HG03521 (cell line): Measurements from ENCODE around the gene ZNRF3.
"Not testable (repeated sequence)": the region's sequence is repeated elsewhere in the genome, so short reads cannot be mapped to it uniquely, and the experiment has no call there.

Source experiments
- ATAC-seq: cut with Tn5 transposase; IDR thresholded peaks from one replicate; pipeline ENCODE4 v1.9.1; 2021; ENCODE audit warnings: mild to moderate bottlenecking, moderate library complexity; ENCODE audit not compliant: unreplicated experiment

Gene ZNRF3

GRCh38 chr22:28882878-28883656 lies at the start of gene ZNRF3:
Gene ZNRF3, plus strand, starts transcription at chr22:28883572. Its CDS starts 195 bp downstream, at chr22:28883767.
- peak; percentile 62 for ATAC-seq

GRCh38 chr22:28835630-28836189 lies 47.7 kb upstream of the ZNRF3 start:
- no peak for ATAC-seq

GRCh38 chr22:28837640-28838039 lies 45.7 kb upstream of the ZNRF3 start:
- no peak for ATAC-seq

- ATAC-seq: no peak
Measured at GRCh38 chr22:28838971-28839370, 44.4 kb upstream of the ZNRF3 start.

GRCh38 chr22:28841111-28841510 lies 42.3 kb upstream of the ZNRF3 start:
- ATAC-seq: no peak

- ATAC-seq: no peak
Measured at GRCh38 chr22:28843633-28844032, 39.7 kb upstream of the ZNRF3 start.

- ATAC-seq: not testable (repeated sequence)
Measured at GRCh38 chr22:28844277-28844676, 39.1 kb upstream of the ZNRF3 start.

- ATAC-seq: no peak
Measured at GRCh38 chr22:28846994-28847393, 36.4 kb upstream of the ZNRF3 start.

GRCh38 chr22:28855355-28856094 lies 27.8 kb upstream of the ZNRF3 start:
- ATAC-seq: no peak

GRCh38 chr22:28856095-28856455 lies 27.3 kb upstream of the ZNRF3 start:
- ATAC-seq: no peak

- no peak for ATAC-seq
Measured at GRCh38 chr22:28857288-28857687, 26.1 kb upstream of the ZNRF3 start.

- no peak for ATAC-seq
Measured at GRCh38 chr22:28864878-28865596, 18.3 kb upstream of the ZNRF3 start.

GRCh38 chr22:28867191-28867590 lies 16.2 kb upstream of the ZNRF3 start:
- no peak for ATAC-seq

GRCh38 chr22:28868389-28868788 lies 15.0 kb upstream of the ZNRF3 start:
- not testable (repeated sequence) for ATAC-seq

GRCh38 chr22:28869736-28870135 lies 13.6 kb upstream of the ZNRF3 start:
- no peak for ATAC-seq

GRCh38 chr22:28873183-28873963 lies 10.0 kb upstream of the ZNRF3 start:
- no peak for ATAC-seq

GRCh38 chr22:28874061-28874460 lies 9.3 kb upstream of the ZNRF3 start:
- ATAC-seq: no peak

- ATAC-seq: no peak
Measured at GRCh38 chr22:28874811-28875320, 8.5 kb upstream of the ZNRF3 start.

- no peak for ATAC-seq
Measured at GRCh38 chr22:28882545-28882877, 861 bp upstream of the ZNRF3 start.

- no peak for ATAC-seq
Measured at GRCh38 chr22:28883657-28883916, 215 bp downstream of the ZNRF3 start.
